Lung (tissue), 12 donors: ENCODE data around the gene FAF2. TPM values are rescaled to one million over a fixed set of nuclear protein-coding genes. Genes with fewer than 3 reads are reported as not detected.

ENCODE experiments used
- ATAC-seq: fragments of 200-7000 bp; cut with Tn5 transposase; one replicate; pipeline ENCODE4 v1.9.1; 2020; ENCODE audit warnings: moderate number of reproducible peaks; ENCODE audit not compliant: insufficient read depth, low FRiP score
- DNase-seq, 3 donors: peaks; one replicate each; pipeline ENCODE4 v3.0.0-alpha.2; 2013 to 2017
- H3K27ac ChIP-seq, 2 donors: one replicate each; pipeline ENCODE4 v1.5.1; 2013; ENCODE audit warnings: mild to moderate bottlenecking in 2 of 2, moderate library complexity in 2 of 2, control low read depth in 1 of 2, inconsistent platforms in 1 of 2, low read depth in 1 of 2, low read length in 1 of 2
- H3K27me3 ChIP-seq, 3 donors: one replicate each; pipeline ENCODE4 v1.5.1; 2013; ENCODE audit warnings: low read length in 2 of 3; ENCODE audit not compliant: control insufficient read depth in 3 of 3, insufficient read depth in 3 of 3
- H3K36me3 ChIP-seq, 4 donors: one replicate each; pipeline ENCODE4 v1.5.1; 2013; ENCODE audit warnings: low read length in 4 of 4, mild to moderate bottlenecking in 1 of 4, moderate library complexity in 1 of 4; ENCODE audit not compliant: control insufficient read depth in 4 of 4, insufficient read depth in 4 of 4
- H3K4me1 ChIP-seq, 5 donors: one replicate each; pipeline ENCODE4 v1.5.1; 2013; ENCODE audit warnings: low read length in 5 of 5, mild to moderate bottlenecking in 2 of 5, moderate library complexity in 1 of 5; ENCODE audit not compliant: control insufficient read depth in 5 of 5, insufficient read depth in 5 of 5
- H3K4me3 ChIP-seq: one replicate; pipeline ENCODE4 v1.5.1; 2013; ENCODE audit warnings: mild to moderate bottlenecking, control low read depth, moderate library complexity
- H3K9ac ChIP-seq, 2 donors: one replicate each; pipeline ENCODE4 v1.5.1; 2013; ENCODE audit warnings: low read length in 2 of 2, control low read depth in 1 of 2; ENCODE audit not compliant: insufficient read depth in 1 of 2
- H3K9me3 ChIP-seq, 4 donors: one replicate each; pipeline ENCODE4 v1.5.1; 2013; ENCODE audit warnings: low read length in 3 of 4, mild to moderate bottlenecking in 1 of 4, moderate library complexity in 1 of 4; ENCODE audit not compliant: control insufficient read depth in 4 of 4, insufficient read depth in 3 of 4
- CTCF ChIP-seq: IDR thresholded peaks from 2 replicates; pipeline ENCODE4 v1.5.1; 2012; ENCODE audit warnings: mild to moderate bottlenecking; ENCODE audit errors: control extremely low read depth, extremely low read depth
- WGBS, 2 donors: extraction: QIAGEN DNeasy Blood & Tissue Kit; methylation state at CpG; one replicate each; pipeline ENCODE4 v1.1.7; 2013; 5-methylcytosine and 5-hydroxymethylcytosine counted together
- polyA plus RNA-seq, 2 donors: library from polyadenylated mRNA; stranded (reverse); fragments of 200-250 nt; gene quantifications; one replicate each; pipeline ENCODE4 v1.2.1, GENCODE V29; 2013
- total RNA-seq, 2 donors: library from RNA; depleted of rRNA in 1 of 2; stranded (reverse); fragments of >200 nt in 1 of 2; gene quantifications; one replicate each; pipeline ENCODE4 v1.2.1, GENCODE V29; 2014 to 2021
- donor health status: control.
- donor health status: control.
- donor health status: Bipolar disorder and iron deficiency.
- donor health status: healthy.
- donor health status: DM: yes; HTN: yes; CAD: no.

FAF2 gene
- total and polyA plus RNA-seq, 4 donors, result 12.5 to 40.1 (median 26.6) TPM

GRCh38 chr5:176425791-176426190 lies 22.4 kb upstream of the FAF2 start:
- TF ChIP-seq CTCF, result no peak
- WGBS, 2 donors, result 77 to 91% methylated on average over 1 of the region's 1 CpG
- H3K27ac ChIP-seq, result no peak overlapping the region

GRCh38 chr5:176426876-176427275 lies 21.3 kb upstream of the FAF2 start:
- ATAC-seq (no peak), DNase-seq (no peak)
- no peak for TF ChIP-seq CTCF
- Histone ChIP-seq H3K9ac (no peak overlapping the region), H3K27me3 (no peaks in the 10 kb centered on the region), H3K4me1 (no peaks in the 10 kb centered on the region), H3K9me3 (no peaks in the 10 kb centered on the region), H3K36me3 (no peaks in the 10 kb centered on the region), H3K27ac (no peak overlapping the region), H3K4me3 (no peak overlapping the region)
- WGBS, 2 donors, result 91 to 95% methylated on average over 1 of the region's 1 CpG

More at GRCh38 chr5:176425791-176426190, 22.4 kb upstream of the FAF2 start:
- no peaks in the 10 kb centered on the region for H3K36me3 ChIP-seq
- DNase-seq, result no peak
- no peaks in the 10 kb centered on the region for H3K27me3 ChIP-seq
- H3K4me3 ChIP-seq, result no peak overlapping the region
- H3K9me3 ChIP-seq, result no peaks in the 10 kb centered on the region
- no peaks in the 10 kb centered on the region for H3K4me1 ChIP-seq
- no peak for ATAC-seq
- no peak overlapping the region for H3K9ac ChIP-seq

GRCh38 chr5:176427971-176428370 lies 20.2 kb upstream of the FAF2 start:
- no peak for TF ChIP-seq CTCF
- WGBS, 2 donors, result 70 to 73% methylated on average over 4 of the region's 4 CpGs
- H3K27me3 ChIP-seq, result no peaks in the 10 kb centered on the region

GRCh38 chr5:176429972-176430371 lies 18.2 kb upstream of the FAF2 start:
- no peak overlapping the region for H3K9ac ChIP-seq
- no peaks in the 10 kb centered on the region for H3K9me3 ChIP-seq
- WGBS, 2 donors, result 66 to 87% methylated on average over 4 of the region's 4 CpGs
- H3K27ac ChIP-seq, result no peak overlapping the region
- DNase-seq (no peak), ATAC-seq (no peak)
- H3K4me1 ChIP-seq, result no peaks in the 10 kb centered on the region
- H3K27me3 ChIP-seq, result no peaks in the 10 kb centered on the region
- no peak overlapping the region for H3K4me3 ChIP-seq
- no peak for TF ChIP-seq CTCF
- no peaks in the 10 kb centered on the region for H3K36me3 ChIP-seq

More at GRCh38 chr5:176427971-176428370, 20.2 kb upstream of the FAF2 start:
- no peak overlapping the region for H3K9ac ChIP-seq
- H3K27ac ChIP-seq, result no peak overlapping the region
- no peak for DNase-seq
- H3K9me3 ChIP-seq, result no peaks in the 10 kb centered on the region
- H3K4me3 ChIP-seq, result no peak overlapping the region
- ATAC-seq, result no peak
- H3K36me3 ChIP-seq, result no peaks in the 10 kb centered on the region
- no peaks in the 10 kb centered on the region for H3K4me1 ChIP-seq
